ENCODE measurements around the gene ZNF318. TPM values are rescaled to one million over a fixed set of nuclear protein-coding genes. Genes with fewer than 3 reads are reported as not detected.
"Not testable (repeated sequence)": the region's sequence is repeated elsewhere in the genome, so short reads cannot be mapped to it uniquely, and the experiment has no call there.

Gene ZNF318
- total RNA-seq, 1 donor from 2014 or later = 23.3 TPM

DNA sequence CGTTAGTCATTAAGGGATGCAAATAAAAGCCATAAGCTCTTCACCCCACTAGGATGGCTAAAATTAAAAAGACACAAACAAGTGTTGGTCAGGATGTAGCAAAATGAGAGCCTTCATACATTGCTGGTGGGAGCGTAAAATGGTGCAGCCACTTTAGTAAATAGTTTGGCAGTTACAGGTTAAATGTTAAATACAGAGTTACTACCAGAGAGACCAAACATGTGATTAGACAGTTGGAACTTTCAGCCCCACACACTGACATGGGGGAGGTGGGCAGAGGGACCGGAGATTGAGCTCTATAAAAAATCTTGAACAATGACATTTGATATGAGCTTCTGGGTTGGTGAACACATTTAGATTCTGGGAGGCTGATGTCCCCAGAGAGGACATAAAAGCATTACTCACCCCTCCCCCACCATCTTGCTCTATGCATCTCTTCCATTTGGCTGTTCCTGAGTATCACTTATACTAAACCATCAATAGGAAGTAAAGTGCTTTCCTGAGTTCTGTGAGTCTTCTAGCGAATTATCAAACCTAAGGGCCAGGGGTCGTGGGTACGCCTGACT is 20.4 kb upstream of the ZNF318 start:
- Mint-ChIP-seq H3K4me1 (ENCODE audit: unreplicated experiment) (peaks cover 34% of the 10 kb centered on the region), H3K27me3 (peaks cover 4% of the 10 kb centered on the region), H3K9me3 (no peaks in the 10 kb centered on the region), H3K4me3 (no peak overlapping the region), H3K36me3 (no peaks in the 10 kb centered on the region), H3K27ac (no peak overlapping the region)
- TF ChIP-seq, protein P1, sequence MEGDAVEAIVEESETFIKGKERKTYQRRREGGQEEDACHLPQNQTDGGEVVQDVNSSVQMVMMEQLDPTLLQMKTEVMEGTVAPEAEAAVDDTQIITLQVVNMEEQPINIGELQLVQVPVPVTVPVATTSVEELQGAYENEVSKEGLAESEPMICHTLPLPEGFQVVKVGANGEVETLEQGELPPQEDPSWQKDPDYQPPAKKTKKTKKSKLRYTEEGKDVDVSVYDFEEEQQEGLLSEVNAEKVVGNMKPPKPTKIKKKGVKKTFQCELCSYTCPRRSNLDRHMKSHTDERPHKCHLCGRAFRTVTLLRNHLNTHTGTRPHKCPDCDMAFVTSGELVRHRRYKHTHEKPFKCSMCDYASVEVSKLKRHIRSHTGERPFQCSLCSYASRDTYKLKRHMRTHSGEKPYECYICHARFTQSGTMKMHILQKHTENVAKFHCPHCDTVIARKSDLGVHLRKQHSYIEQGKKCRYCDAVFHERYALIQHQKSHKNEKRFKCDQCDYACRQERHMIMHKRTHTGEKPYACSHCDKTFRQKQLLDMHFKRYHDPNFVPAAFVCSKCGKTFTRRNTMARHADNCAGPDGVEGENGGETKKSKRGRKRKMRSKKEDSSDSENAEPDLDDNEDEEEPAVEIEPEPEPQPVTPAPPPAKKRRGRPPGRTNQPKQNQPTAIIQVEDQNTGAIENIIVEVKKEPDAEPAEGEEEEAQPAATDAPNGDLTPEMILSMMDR (conservative IDR thresholded peaks at IDR 0.05) = no peak
- DNase-seq (ENCODE audit: extremely low spot score, unreplicated experiment) = no peak

DNA sequence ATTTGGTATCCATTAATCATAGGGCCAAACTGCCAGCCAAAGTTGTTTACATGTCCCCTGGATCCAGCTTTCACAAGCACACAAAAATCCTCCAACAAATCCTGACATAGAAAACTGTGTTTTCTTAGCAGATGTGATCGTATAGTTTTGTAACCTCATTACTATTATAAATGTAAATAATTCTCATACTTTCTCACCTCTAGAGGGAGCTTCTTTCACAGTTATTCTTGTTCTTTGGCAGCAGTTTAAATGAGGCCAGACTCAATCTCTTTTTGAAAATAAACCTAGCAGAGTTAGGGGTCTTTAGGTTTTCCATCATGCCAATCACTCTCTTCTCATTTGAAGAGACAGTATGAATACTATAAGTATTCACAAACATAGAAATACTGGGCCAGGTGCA is 17.0 kb upstream of the ZNF318 start:
- H3K4me1 Mint-ChIP-seq (ENCODE audit: unreplicated experiment) = peaks cover 13% of the 10 kb centered on the region
- TF ChIP-seq, protein P1 (conservative IDR thresholded peaks at IDR 0.05) = peak; percentile 71
- H3K27me3 Mint-ChIP-seq = peaks cover 8% of the 10 kb centered on the region
- H3K36me3 Mint-ChIP-seq = no peaks in the 10 kb centered on the region
- no peaks in the 10 kb centered on the region for H3K9me3 Mint-ChIP-seq
- H3K27ac Mint-ChIP-seq = no peak overlapping the region
- no peak overlapping the region for H3K4me3 Mint-ChIP-seq
- DNase-seq (ENCODE audit: extremely low spot score, unreplicated experiment) = no peak

DNA sequence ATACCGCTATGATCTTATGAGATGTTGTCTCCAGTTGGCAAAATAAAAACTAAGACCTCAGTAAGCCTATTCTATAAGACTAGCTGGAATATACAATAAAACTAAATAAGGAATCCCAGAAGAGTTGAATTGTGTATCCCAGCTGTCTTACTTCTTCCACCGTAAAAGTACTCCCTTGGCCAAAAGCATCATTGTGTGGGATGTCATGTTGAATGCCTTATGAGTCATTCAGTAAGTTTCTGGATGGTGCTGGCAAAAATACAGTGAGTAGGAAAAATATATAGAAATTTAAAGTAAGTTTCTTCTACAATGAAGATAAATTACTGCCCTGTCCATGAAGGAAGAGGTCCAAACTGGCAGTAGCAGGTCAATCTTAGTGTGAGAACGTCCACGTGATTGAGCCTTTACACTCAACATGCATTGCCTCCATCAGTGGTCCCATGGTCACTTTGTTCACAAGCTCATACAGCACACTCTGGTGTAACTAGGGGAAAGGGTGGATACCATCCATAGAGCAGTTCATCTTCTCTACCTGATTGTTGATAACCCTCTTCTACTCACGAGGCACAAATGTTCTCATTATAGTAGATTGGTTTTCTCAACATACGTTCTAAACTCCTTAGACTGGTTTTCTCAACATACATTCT is 13.7 kb upstream of the ZNF318 start:
- Mint-ChIP-seq H3K27me3 (peaks cover 25% of the 10 kb centered on the region), H3K27ac (no peak overlapping the region), H3K9me3 (no peaks in the 10 kb centered on the region), H3K4me1 (ENCODE audit: unreplicated experiment) (peaks cover 4% of the 10 kb centered on the region), H3K36me3 (no peaks in the 10 kb centered on the region), H3K4me3 (no peak overlapping the region)
- TF ChIP-seq, protein P1 (conservative IDR thresholded peaks at IDR 0.05) = no peak
- no peak for DNase-seq (ENCODE audit: extremely low spot score, unreplicated experiment)

DNA sequence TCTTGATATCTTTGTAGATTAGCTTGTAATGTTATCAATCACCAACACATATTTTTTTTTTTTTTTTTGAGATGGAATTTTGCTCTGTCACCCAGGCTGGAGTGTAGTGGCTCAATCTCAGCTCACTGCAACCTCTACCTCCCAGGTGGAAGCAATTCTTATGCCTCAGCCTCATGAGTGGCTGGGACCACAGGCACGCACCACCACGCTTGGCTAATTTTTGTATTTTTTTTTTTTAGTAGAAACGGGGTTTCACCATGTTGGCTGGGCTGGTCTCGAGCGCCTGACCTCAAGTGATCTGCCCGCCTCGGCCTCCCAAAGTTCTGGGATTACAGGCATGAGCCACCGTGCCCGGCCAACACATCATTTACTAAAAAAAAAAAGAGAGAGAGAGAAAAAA is 11.4 kb upstream of the ZNF318 start:
- H3K36me3 Mint-ChIP-seq; H3K4me3 Mint-ChIP-seq; H3K27ac Mint-ChIP-seq; H3K9me3 Mint-ChIP-seq; DNase-seq (ENCODE audit: extremely low spot score, unreplicated experiment); H3K4me1 Mint-ChIP-seq (ENCODE audit: unreplicated experiment): not testable (repeated sequence)
- H3K27me3 Mint-ChIP-seq = peaks cover 21% of the 10 kb centered on the region

DNA sequence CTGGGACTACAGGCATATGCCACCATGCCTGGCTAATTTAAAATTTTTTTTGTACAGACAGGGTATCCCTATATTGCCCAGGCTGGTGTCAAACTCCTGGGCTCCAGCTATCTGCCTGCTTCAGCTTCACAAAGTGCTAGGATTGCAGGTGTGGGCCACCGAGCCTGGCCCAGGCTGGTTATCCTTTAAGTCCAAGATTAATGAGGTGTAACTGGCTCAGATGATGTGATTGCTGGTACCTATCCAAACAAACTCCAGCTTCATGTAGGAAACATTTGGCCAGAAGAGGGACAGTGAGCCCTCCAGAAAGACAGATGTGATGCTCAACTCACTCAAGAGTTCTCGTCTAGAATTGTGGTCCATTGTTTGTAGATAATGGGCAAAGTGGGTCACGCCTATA is 9.2 kb upstream of the ZNF318 start:
- TF ChIP-seq, protein P1 (conservative IDR thresholded peaks at IDR 0.05) = no peak
- H3K27ac Mint-ChIP-seq = no peak overlapping the region
- H3K27me3 Mint-ChIP-seq = peaks cover 21% of the 10 kb centered on the region
- no peaks in the 10 kb centered on the region for H3K36me3 Mint-ChIP-seq
- H3K4me1 Mint-ChIP-seq (ENCODE audit: unreplicated experiment) = no peaks in the 10 kb centered on the region
- no peak overlapping the region for H3K4me3 Mint-ChIP-seq
- DNase-seq (ENCODE audit: extremely low spot score, unreplicated experiment) = no peak
- no peaks in the 10 kb centered on the region for H3K9me3 Mint-ChIP-seq

DNA sequence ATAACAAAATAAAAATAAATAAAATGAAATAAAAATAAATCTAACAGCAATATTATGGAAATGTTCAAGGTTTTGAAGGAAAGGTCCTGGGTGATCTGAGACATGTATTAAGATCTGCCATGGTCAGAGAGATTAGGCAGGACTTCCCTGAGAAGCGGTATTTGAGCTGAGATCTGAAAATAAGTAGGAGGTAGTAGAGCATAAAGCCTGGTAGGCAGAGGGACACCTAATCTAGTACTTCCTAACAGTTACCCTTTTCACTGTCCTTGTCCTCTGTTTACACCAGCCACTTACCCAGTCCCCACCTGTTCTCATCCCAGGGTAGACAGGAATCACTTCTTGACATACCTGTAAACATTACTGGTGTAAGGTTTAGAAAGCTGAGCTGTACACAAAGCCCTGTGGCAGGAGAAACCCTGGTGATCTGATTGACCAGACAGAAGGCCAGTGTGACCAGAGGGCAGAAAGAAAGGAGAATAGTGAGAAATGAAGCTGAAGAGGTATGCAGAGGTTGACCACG is 8.3 kb upstream of the ZNF318 start:
- no peaks in the 10 kb centered on the region for H3K36me3 Mint-ChIP-seq
- H3K4me3 Mint-ChIP-seq = no peak overlapping the region
- TF ChIP-seq, protein P1 (conservative IDR thresholded peaks at IDR 0.05) = no peak
- no peak for DNase-seq (ENCODE audit: extremely low spot score, unreplicated experiment)
- H3K4me1 Mint-ChIP-seq (ENCODE audit: unreplicated experiment) = no peaks in the 10 kb centered on the region
- no peak overlapping the region for H3K27ac Mint-ChIP-seq
- H3K9me3 Mint-ChIP-seq = peaks cover 4% of the 10 kb centered on the region
- H3K27me3 Mint-ChIP-seq = peaks cover 21% of the 10 kb centered on the region

Data from type B pancreatic cell (in vitro differentiated cells).